Activated T-helper 2 cell treated with anti-CD3 and anti-CD28 coated beads, Interferon-gamma antibody, Interleukin-2, Interleukin-4, amounts not matched to agents 10 μg/mL and 5 μg/mL and 100 μg/mL, durations not matched to agents 14 hours and 24 hours and 36 hours (primary cell): Measurements from ENCODE around the gene HYDIN. TPM values are rescaled to one million over a fixed set of nuclear protein-coding genes. Genes with fewer than 3 reads are reported as not detected.

Experiments
- DNase-seq: peaks from one replicate; pipeline ENCODE4 v3.0.0; 2021; ENCODE audit warnings: low spot score
- H3K27ac Mint-ChIP-seq: one replicate; pipeline ENCODE4 v1.8.0; 2021; ENCODE audit warnings: mixed read lengths
- H3K27me3 Mint-ChIP-seq: one replicate; pipeline ENCODE4 v1.8.0; 2021; ENCODE audit warnings: low read depth, mixed read lengths
- H3K36me3 Mint-ChIP-seq: one replicate; pipeline ENCODE4 v1.8.0; 2021; ENCODE audit warnings: low read depth, mixed read lengths
- H3K4me1 Mint-ChIP-seq: one replicate; pipeline ENCODE4 v1.8.0; 2021; ENCODE audit warnings: low read depth, mixed read lengths
- H3K4me3 Mint-ChIP-seq: one replicate; pipeline ENCODE4 v1.8.0; 2021; ENCODE audit warnings: low read depth, mild to moderate bottlenecking, moderate library complexity, mixed read lengths
- H3K9me3 Mint-ChIP-seq: one replicate; pipeline ENCODE4 v1.8.0; 2021; ENCODE audit warnings: mixed read lengths
- intact Hi-C: fragments of 100-400 bp; cut with micrococcal nuclease; formaldehyde crosslinking; loops from one replicate; pipeline ENCODE4 v1.15.1; 2023
- total RNA-seq: library from RNA; stranded (reverse); gene quantifications from 2 replicates; pipeline ENCODE4 v1.2.3, GENCODE V29; 2022

The HYDIN gene
- total RNA-seq, 1 donor from 2014 or later: not detected

DNA sequence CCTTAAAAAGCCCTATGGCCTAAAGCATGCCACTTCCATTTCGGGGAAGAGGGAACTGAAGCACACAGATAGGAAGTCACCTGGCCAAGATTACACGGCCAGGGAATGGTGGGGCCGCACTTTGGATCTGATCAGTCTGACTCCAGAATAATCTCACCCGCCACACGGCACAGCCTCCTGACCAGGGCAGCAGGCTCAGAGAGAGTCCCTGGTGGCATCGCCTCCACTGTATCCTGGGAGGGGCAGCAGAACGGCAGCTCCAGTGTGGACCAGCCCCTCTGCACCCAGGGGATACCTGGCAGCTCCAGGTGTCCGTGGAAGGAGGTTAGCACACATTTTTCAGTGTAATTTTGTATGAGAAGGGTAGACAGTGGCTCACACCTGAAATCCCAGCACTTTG is 465.0 kb downstream of the HYDIN start:
- Mint-ChIP-seq H3K27ac (no peak overlapping the region), H3K9me3 (no peaks in the 10 kb centered on the region), H3K36me3 (peaks cover 7% of the 10 kb centered on the region), H3K4me3 (no peak overlapping the region), H3K4me1 (peaks cover 2% of the 10 kb centered on the region), H3K27me3 (no peaks in the 10 kb centered on the region)
- intact Hi-C loops: no loop called here
- no peak for DNase-seq

DNA sequence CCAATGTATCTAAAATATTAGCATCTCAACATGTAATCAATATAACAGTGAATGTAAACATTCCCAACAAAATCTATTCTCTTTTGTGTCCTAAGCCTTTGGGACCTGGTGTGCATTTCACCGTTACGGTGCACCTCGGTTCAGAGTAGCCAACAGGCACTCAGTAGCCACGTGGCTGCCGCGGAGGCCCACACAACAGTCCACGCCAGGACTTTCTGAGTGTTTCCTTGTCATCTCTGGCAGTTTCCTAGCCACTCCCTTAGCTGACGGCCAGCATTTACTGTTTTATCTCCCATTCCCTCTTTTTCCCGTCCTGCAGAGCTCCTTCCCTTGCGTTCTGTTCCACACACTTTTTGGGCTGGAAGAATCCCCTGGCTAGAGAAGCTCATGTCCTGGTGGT is 465.9 kb downstream of the HYDIN start:
- no peak overlapping the region for H3K27ac Mint-ChIP-seq
- DNase-seq: no peak
- H3K4me3 Mint-ChIP-seq: no peak overlapping the region
- no peaks in the 10 kb centered on the region for H3K9me3 Mint-ChIP-seq
- intact Hi-C loops: no loop called here
- H3K4me1 Mint-ChIP-seq: peaks cover 2% of the 10 kb centered on the region
- peaks cover 6% of the 10 kb centered on the region for H3K36me3 Mint-ChIP-seq
- no peaks in the 10 kb centered on the region for H3K27me3 Mint-ChIP-seq

DNA sequence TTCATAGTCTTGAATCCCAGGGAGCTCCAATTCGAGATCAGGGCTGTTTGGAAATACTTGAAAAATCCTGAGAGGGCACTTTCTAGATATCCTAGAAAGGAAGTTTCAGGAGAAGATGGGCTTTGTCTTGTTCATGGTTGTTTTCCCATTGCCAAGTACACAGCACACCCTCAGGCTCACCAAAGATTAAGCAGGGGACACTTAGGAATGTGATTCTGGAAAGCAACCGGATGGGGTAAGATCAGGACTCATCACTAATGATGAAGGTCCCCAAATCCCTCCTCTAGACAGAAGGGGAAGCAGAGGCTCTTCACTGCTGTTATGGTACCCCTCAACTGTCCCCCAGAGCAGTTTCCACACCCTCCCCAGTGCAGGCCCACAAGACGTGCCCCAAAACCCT is 470.3 kb downstream of the HYDIN start:
- Mint-ChIP-seq H3K9me3 (no peaks in the 10 kb centered on the region), H3K4me3 (no peak overlapping the region), H3K27ac (no peak overlapping the region), H3K4me1 (peaks cover 2% of the 10 kb centered on the region), H3K27me3 (no peaks in the 10 kb centered on the region), H3K36me3 (peaks cover 6% of the 10 kb centered on the region)
- intact Hi-C loops: no loop called here
- no peak for DNase-seq

DNA sequence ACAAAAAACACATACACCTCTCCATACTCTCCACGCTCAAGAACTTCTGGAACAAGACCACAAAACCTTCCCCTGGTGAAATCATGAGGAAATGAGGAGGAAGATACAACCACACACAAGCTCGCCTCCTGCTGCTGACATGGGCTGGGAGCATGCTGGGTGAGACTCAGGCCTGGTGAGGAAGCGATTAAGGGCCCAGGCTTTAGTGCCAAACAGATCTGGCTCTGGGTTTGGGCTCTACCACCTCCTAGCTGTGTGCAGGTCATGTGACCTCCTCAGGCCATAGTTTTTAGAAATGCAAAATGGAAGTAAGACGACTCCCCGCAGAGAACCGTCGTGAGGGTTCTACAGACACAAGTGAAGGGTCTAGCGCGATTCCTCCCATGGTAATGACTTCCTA is 470.9 kb downstream of the HYDIN start:
- Mint-ChIP-seq H3K36me3 (peaks cover 6% of the 10 kb centered on the region), H3K27ac (peak overlapping the region; percentile 23), H3K9me3 (no peaks in the 10 kb centered on the region), H3K4me3 (no peak overlapping the region), H3K27me3 (no peaks in the 10 kb centered on the region), H3K4me1 (peaks cover 2% of the 10 kb centered on the region)
- intact Hi-C loops: no loop called here
- DNase-seq: no peak

DNA sequence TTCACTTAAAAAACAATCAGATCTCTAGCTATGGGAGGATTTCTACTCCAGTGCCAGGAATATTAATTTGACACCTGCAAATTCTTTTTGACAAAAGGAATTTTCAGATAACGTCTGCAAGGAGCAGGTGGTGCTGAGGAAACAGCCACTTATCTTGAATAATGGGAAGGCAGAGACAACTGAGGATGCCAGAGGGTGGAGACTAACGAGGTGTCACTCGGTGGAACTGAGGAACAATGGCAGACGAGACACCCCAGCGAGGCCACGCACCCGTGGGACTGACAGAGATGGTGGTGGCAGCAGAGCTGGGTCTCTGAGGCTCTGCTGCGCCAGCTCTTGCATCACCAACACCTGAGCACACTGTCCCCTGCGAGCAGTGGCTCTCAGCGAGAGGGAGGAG is 471.7 kb downstream of the HYDIN start:
- H3K4me3 Mint-ChIP-seq: no peak overlapping the region
- H3K9me3 Mint-ChIP-seq: no peaks in the 10 kb centered on the region
- H3K27ac Mint-ChIP-seq: no peak overlapping the region
- intact Hi-C loops: no loop called here
- H3K36me3 Mint-ChIP-seq: peaks cover 6% of the 10 kb centered on the region
- no peak for DNase-seq
- H3K27me3 Mint-ChIP-seq: no peaks in the 10 kb centered on the region
- H3K4me1 Mint-ChIP-seq: peaks cover 2% of the 10 kb centered on the region

Other genes with a start within 250 kb of the HYDIN start
- 17.1 and 19.6 TPM in 2 replicates for gene CMTR2, start 58.7 kb upstream of the HYDIN start, total RNA-seq
- gene CALB2, start 128.0 kb upstream of the HYDIN start, total RNA-seq: not detected in 2 replicates
- not detected in 2 replicates for gene TLE7, start 211.3 kb upstream of the HYDIN start, total RNA-seq
- 4.9 and 6.0 TPM in 2 replicates for gene ZNF23, start 231.5 kb upstream of the HYDIN start, total RNA-seq